HG02588 (cell line): ENCODE measurements around the gene PHLDB1.
"Not testable (repeated sequence)": the region's sequence is repeated elsewhere in the genome, so short reads cannot be mapped to it uniquely, and the experiment has no call there.

Experiments used
- ATAC-seq: cut with Tn5 transposase; IDR thresholded peaks from one replicate; pipeline ENCODE4 v1.9.1; 2021; ENCODE audit warnings: mild to moderate bottlenecking, moderate library complexity; ENCODE audit not compliant: unreplicated experiment

PHLDB1 gene

GRCh38 chr11:118658429-118659313 lies 51.3 kb downstream of the PHLDB1 start:
- ATAC-seq: no peak

DNA sequence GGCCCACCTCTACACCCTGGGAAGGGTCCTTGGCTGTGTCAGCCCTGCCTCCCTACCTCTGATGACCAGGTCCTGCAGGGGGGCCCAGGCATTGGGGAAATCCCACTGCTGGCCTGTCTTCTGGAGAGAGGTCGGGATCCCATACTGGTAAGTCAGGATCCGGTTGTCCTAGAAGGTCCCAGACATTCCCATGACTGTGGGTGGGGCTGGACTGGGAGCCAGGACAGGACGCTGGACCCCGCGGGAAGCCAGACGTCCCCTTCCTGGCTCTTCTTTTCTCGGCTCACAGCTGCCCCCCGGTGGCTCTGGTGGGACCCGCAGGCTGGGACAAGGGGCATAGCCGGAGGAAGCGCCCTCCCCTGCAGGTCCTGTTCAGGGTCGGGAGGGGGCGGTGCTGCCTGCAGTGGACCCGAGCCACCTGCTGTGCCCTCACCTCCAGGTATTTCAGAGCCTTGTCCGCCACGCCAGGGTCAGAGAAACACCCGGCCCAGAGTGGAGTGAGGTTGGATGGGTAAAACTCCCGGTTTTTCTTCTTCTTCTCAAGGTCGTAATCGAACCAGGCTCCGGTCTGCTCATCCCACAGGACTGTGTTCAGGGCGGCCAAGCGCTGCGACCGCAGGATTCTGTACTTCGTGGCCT lies 52.0 kb downstream of the PHLDB1 start:
- ATAC-seq: peak; percentile 75

DNA sequence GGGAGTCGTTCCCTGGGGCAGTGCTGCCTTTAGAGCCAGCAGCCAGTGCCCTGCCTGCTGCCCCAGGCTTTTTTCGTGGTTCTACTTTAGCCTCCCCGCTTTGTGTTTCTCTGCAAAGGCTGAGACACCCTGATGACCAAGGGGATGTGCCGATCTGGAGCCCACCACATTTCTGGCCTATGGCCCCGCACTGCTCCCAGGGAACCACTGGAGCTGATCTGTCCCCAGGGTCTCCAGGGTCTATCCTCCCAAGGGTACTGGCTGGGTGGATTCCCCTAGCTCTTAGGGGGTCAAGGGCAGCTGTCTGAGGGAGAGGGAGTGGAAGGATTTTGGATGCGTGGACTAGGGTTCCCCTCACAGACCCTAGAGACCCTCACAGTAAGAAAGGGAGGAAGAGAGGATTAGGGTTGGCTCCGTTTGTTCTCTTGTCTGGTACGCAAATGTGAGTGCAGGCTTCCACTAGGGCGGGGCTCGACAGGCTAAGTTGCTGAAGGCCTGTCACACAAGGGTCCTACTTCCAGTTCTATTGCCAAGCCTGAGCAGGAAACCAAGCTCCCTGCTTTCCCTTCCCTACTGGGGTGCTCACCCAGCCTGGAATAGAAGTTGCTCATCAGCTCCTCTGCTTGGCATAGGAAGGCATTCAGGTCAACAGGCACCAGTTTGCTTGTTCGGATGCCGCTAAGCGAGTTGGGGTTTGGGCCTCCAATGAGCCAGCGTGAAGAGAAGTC lies 52.7 kb downstream of the PHLDB1 start:
- no peak for ATAC-seq

DNA sequence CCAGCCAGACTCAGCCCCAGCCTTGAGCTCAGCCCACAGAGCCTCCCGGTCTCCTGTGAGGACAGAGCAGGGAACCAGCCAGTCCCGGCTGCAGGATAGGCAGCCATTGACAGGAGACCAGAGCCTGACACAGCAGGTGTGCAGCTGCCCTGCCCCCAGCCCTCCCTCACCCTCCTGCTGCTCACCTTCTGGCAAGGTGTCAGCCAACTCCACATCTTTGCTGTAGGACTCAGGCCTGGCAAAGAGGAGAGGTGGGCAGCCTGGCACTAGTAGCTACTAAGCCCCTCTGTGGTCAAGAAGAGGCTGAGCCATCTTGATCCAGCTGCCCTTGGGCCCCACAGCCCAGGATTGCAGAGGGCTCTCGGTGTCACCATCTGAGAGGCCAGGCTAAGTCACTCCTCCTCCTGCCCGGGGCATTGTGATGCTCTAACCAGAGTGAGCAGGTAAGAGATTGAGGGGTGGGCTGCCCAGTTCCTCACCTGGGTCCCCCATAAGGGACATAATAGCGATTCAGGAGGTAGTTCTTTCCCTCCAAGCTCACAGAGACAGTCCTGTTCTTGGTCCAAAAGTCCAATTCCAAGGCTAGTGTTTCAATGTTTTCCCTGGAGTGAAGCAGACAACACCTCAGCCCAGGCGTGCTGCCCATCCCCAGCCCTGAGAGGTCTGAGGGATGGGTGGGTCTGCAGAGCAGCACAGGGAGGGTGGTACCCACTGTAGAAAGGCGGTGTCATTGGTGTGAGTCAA lies 53.4 kb downstream of the PHLDB1 start:
- ATAC-seq: no peak

DNA sequence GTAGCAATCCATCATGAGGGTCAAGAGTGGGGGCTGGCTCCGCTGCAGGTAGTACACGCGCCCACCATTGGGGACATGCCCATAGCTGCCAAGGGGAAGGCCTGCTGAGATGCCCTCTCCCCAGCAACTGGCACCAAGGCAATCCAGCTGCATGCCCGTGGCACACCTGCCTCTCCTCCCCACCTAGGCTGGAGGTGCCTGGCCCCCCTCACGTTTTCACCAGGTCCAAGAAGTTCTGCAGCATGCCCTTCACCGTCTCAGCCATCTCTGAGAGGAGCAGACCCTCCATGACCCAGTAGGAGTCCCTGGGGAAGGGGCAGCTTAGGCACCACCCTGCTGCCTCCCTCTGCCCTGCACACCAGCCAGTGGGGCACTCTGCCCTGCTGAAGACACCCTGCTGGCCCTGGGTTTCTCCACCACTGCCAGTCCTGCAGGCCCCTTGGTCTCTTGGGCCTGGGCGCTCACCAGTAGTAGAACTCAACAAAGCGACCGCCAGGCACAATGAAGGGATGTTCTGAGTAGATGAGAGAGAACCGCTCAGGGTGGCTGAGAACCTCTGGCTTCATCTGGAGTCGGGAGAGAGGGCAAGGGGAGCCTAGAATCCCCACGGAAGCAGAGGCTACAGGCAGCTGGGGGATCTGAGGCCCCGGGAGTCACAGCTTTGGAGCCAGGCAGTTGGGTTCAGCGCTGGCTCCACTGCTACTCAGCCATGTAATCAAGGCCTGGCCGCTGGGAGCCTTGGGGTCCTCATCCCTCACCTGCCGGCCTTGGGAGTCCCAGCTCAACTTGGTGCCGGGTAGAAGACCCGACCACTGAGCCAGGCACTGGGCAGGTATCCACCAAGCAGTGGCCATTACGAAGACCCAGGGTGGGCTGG lies 54.2 kb downstream of the PHLDB1 start:
- ATAC-seq: no peak

- ATAC-seq: no peak
Observed at GRCh38 chr11:118662401-118663271, 55.2 kb downstream of the PHLDB1 start.

GRCh38 chr11:118663381-118663780 lies 56.0 kb downstream of the PHLDB1 start:
- ATAC-seq: no peak

- no peak for ATAC-seq
Observed at GRCh38 chr11:118663902-118664301, 56.5 kb downstream of the PHLDB1 start.

GRCh38 chr11:118666371-118666770 lies 59.0 kb downstream of the PHLDB1 start:
- ATAC-seq: no peak

- ATAC-seq: no peak
Observed at GRCh38 chr11:118670063-118670462, 62.6 kb downstream of the PHLDB1 start.

DNA sequence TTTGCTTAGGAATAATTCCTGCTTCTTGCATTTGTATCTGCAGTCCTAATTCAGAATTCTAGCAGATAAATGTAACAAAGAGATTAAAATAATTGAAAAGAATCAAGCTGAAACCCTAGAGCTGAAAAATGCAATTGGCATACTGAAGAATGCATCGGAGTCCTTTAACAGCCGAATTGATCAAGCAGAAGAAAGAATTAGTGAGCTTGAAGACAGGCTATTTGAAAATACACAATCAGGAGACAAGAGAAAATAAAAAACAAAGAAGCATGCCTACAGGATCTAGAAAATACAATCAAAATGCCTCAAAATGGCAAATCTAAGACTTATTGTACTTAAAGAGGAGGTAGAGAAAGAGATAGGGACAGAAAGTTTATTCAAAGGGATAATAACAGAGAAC lies 63.8 kb downstream of the PHLDB1 start:
- ATAC-seq: no peak

- ATAC-seq: no peak
Observed at GRCh38 chr11:118672846-118673245, 65.4 kb downstream of the PHLDB1 start.

DNA sequence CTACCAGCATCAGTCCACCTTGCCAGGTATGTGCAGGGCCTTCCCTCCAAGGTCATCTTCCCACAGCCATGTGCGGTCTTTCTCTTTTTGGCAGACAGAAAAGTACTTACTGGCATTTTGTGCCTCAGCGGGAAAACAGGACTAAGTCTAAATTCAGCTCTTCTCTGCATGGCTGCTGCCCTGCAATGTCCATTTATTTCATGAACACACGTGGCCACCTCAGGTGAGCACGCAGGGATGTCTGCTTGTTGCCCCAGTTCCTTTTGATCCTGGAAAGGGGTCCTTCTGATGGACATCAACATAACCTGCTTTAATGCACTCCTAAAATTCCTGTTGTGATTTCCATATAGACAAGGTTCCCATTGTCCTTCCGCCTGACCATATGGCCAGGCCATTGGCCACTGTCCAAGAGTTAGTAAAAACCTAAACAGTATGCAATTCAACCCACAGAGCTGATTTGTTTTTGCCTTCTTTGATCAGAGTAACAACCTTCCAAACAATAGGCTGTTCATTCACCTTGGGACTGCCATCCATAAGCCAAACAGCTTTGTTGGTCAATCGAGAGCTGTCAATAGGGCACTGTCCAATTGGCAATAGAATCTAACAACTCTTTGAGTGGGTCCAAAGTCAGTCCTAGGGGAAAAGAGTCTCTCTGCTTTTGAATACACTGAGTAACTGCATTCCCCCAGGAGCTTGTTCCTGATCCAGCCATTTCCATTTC lies 66.1 kb downstream of the PHLDB1 start:
- no peak for ATAC-seq

- no peak for ATAC-seq
Observed at GRCh38 chr11:118674082-118674435, 66.6 kb downstream of the PHLDB1 start.

GRCh38 chr11:118677977-118678376 lies 70.6 kb downstream of the PHLDB1 start:
- ATAC-seq: no peak

DNA sequence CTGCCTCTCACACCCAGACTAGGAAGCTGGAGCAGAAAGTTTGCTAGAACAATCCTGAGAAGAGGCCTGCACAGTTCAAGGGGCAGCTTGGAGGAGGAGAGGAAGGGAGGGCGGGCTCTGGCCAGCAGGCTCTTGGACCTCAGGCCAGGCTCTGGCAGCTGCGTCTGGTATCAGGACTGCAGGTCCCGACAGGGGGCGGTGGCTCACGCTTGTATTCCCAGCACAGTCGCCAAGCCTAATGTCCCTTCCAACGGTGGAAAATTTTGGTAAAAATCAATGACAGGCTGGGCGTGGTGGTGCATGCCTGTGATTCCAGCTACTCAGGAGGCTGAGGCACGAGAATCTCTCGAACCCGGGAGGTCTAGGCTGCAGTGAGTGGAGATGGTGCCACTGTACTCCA lies 71.5 kb downstream of the PHLDB1 start:
- not testable (repeated sequence) for ATAC-seq

DNA sequence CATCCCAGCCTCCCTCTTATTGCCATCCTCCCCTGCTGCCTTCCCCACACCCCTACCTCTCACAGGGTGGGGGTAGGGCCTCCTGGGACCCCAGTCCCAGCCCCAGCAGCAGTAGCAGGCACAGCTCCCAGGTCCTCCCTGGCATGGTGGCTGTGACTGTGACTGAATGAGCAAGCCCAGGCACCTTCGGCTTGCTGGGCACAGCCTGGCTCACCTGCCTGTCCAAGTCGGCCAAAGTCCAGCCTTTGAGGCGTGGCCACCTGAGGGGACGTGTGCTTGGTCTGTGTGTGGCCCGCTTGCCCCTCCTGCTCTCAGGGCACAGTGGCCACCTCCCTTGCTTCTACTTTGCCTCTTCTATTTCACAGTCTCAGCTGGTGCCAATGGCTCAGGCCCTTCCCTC lies 72.1 kb downstream of the PHLDB1 start, which contains the start of gene TREH:
Gene TREH (minus strand): TSS at position 168 of the 400 bp plus-strand sequence. CDS start 23 bp downstream, at position 145.
- no peak for ATAC-seq

- ATAC-seq: no peak
Observed at GRCh38 chr11:118682372-118682771, 75.0 kb downstream of the PHLDB1 start.
